ENCODE results near the gene CDKN2B-AS1. TPM values are rescaled to one million over a fixed set of nuclear protein-coding genes. Genes with fewer than 3 reads are reported as not detected.

CDKN2B-AS1 gene
- polyA plus RNA-seq, 1 donor from 2014 or later = not detected

DNA sequence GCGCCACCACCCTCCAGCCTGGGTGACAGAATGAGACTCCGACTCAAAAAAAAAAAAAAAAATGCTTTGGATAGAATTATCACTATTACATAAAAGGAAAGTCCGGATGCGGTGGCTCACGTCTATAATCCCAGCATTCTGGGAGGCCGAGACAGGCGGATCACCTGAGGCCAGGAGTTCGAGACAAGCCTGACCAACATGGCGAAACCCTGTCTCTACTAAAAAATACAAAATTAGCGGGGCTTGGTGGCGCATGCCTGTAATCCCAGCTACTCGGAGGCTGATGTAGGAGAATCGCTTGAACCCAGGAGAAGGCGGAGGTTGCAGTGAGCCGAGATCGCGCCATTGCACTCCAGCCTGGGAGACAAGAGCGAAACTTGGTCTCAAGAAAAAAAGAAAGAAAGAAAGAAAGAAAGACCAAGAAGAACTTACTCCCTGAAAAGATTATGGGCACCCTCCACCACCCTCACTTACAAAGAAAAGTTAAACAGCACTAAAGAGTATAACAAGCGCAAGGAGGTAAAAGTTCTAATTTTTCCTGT lies 18.2 kb upstream of the CDKN2B-AS1 start:
- Histone ChIP-seq H3K27me3 (ENCODE audit: insufficient read depth, low read depth, low read length) (peaks cover 96% of the 10 kb centered on the region), H3K4me3 (ENCODE audit: low read length) (no peak overlapping the region), H3K9me2 (ENCODE audit: insufficient read depth, low read length) (no peaks in the 10 kb centered on the region), H2AFZ (ENCODE audit: low read depth, low read length) (no peak overlapping the region), H3K9me3 (ENCODE audit: low read length) (no peaks in the 10 kb centered on the region), H3F3A (ENCODE audit: insufficient read depth, low read length, poor library complexity, severe bottlenecking) (no peaks in the 10 kb centered on the region), H3K27ac (ENCODE audit: low read length) (no peak overlapping the region), H3K9ac (ENCODE audit: low read length) (no peak overlapping the region), H3K79me2 (replicated peaks; ENCODE audit: insufficient read depth, low read length) (no peaks in the 10 kb centered on the region), H4K20me1 (ENCODE audit: insufficient read depth) (no peaks in the 10 kb centered on the region), H3K36me3 (ENCODE audit: insufficient read depth, low read length) (no peaks in the 10 kb centered on the region), H3K4me2 (ENCODE audit: low read length) (no peak overlapping the region)
- TF ChIP-seq TAF1 (IDR thresholded peaks at IDR 0.05; ENCODE audit: low read depth) (no peak), EP300 (conservative IDR thresholded peaks at IDR 0.05; ENCODE audit: poor library complexity, severe bottlenecking) (no peak), RAD21 (conservative IDR thresholded peaks at IDR 0.05) (no peak), SMC3 (conservative IDR thresholded peaks at IDR 0.05; ENCODE audit: poor library complexity) (no peak), EZH2 (IDR thresholded peaks at IDR 0.05; ENCODE audit: borderline replicate concordance, insufficient read depth, low read length, poor library complexity, severe bottlenecking) (no peak), POLR2AphosphoS5 (IDR thresholded peaks at IDR 0.05) (no peak), MXI1 (conservative IDR thresholded peaks at IDR 0.05; ENCODE audit: poor library complexity, severe bottlenecking) (no peak)
- TF ChIP-seq, protein P1, sequence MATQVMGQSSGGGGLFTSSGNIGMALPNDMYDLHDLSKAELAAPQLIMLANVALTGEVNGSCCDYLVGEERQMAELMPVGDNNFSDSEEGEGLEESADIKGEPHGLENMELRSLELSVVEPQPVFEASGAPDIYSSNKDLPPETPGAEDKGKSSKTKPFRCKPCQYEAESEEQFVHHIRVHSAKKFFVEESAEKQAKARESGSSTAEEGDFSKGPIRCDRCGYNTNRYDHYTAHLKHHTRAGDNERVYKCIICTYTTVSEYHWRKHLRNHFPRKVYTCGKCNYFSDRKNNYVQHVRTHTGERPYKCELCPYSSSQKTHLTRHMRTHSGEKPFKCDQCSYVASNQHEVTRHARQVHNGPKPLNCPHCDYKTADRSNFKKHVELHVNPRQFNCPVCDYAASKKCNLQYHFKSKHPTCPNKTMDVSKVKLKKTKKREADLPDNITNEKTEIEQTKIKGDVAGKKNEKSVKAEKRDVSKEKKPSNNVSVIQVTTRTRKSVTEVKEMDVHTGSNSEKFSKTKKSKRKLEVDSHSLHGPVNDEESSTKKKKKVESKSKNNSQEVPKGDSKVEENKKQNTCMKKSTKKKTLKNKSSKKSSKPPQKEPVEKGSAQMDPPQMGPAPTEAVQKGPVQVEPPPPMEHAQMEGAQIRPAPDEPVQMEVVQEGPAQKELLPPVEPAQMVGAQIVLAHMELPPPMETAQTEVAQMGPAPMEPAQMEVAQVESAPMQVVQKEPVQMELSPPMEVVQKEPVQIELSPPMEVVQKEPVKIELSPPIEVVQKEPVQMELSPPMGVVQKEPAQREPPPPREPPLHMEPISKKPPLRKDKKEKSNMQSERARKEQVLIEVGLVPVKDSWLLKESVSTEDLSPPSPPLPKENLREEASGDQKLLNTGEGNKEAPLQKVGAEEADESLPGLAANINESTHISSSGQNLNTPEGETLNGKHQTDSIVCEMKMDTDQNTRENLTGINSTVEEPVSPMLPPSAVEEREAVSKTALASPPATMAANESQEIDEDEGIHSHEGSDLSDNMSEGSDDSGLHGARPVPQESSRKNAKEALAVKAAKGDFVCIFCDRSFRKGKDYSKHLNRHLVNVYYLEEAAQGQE (IDR thresholded peaks at IDR 0.05; ENCODE audit: borderline replicate concordance) = no peak
- TF ChIP-seq, protein P2, sequence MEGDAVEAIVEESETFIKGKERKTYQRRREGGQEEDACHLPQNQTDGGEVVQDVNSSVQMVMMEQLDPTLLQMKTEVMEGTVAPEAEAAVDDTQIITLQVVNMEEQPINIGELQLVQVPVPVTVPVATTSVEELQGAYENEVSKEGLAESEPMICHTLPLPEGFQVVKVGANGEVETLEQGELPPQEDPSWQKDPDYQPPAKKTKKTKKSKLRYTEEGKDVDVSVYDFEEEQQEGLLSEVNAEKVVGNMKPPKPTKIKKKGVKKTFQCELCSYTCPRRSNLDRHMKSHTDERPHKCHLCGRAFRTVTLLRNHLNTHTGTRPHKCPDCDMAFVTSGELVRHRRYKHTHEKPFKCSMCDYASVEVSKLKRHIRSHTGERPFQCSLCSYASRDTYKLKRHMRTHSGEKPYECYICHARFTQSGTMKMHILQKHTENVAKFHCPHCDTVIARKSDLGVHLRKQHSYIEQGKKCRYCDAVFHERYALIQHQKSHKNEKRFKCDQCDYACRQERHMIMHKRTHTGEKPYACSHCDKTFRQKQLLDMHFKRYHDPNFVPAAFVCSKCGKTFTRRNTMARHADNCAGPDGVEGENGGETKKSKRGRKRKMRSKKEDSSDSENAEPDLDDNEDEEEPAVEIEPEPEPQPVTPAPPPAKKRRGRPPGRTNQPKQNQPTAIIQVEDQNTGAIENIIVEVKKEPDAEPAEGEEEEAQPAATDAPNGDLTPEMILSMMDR (IDR thresholded peaks at IDR 0.05; ENCODE audit: poor library complexity, severe bottlenecking) = no peak

DNA sequence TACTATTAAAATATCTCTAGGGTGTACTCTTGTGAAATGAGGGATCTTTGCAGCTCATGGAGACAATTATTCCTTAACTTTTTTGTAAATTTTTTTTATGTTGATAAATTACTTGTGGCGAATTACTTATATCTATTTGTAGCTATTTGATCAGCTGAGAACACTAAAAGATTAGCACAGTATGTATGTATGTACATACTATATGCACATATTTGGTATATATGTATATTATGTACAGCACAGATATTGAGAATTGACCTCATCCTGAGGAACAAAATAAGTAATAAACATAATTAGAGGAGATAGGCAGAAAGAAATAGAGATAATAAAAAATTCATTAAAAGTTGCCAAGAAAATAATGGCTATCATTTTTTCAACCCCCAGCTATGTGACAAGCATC lies 12.2 kb upstream of the CDKN2B-AS1 start:
- Histone ChIP-seq H3K4me3 (ENCODE audit: low read length) (no peak overlapping the region), H3K9me2 (ENCODE audit: insufficient read depth, low read length) (no peaks in the 10 kb centered on the region), H3K4me2 (ENCODE audit: low read length) (no peak overlapping the region), H3K9ac (ENCODE audit: low read length) (no peak overlapping the region), H3K9me3 (ENCODE audit: low read length) (no peaks in the 10 kb centered on the region), H3K27ac (ENCODE audit: low read length) (no peak overlapping the region), H4K20me1 (ENCODE audit: insufficient read depth) (no peaks in the 10 kb centered on the region), H3K79me2 (replicated peaks; ENCODE audit: insufficient read depth, low read length) (no peaks in the 10 kb centered on the region), H3K27me3 (ENCODE audit: insufficient read depth, low read depth, low read length) (peaks cover 96% of the 10 kb centered on the region), H3K36me3 (ENCODE audit: insufficient read depth, low read length) (no peaks in the 10 kb centered on the region), H2AFZ (ENCODE audit: low read depth, low read length) (no peak overlapping the region), H3F3A (ENCODE audit: insufficient read depth, low read length, poor library complexity, severe bottlenecking) (no peaks in the 10 kb centered on the region)
- no peak for TF ChIP-seq EZH2 (IDR thresholded peaks at IDR 0.05; ENCODE audit: borderline replicate concordance, insufficient read depth, low read length, poor library complexity, severe bottlenecking)
- TF ChIP-seq, protein P1 (IDR thresholded peaks at IDR 0.05; ENCODE audit: borderline replicate concordance) = no peak

All from neural cell (in vitro differentiated cells).